ENCODE data around the gene RAD51C.
"Not testable (repeated sequence)": the region's sequence is repeated elsewhere in the genome, so short reads cannot be mapped to it uniquely, and the experiment has no call there.

Gene RAD51C

GRCh38 chr17:58692239-58693055 is at the start of gene RAD51C:
TSS of gene RAD51C (plus strand) at chr17:58692602. CDS start at chr17:58692644, 42 bp downstream.
- peak; percentile 85 for DNase-seq (ENCODE audit: low spot score)

GRCh38 chr17:58643147-58643546 is 49.3 kb upstream of the RAD51C start:
- DNase-seq (ENCODE audit: low spot score): no peak

GRCh38 chr17:58648236-58648635 is 44.2 kb upstream of the RAD51C start:
- no peak for DNase-seq (ENCODE audit: low spot score)

GRCh38 chr17:58657962-58658803 is 34.2 kb upstream of the RAD51C start:
- DNase-seq (ENCODE audit: low spot score): not testable (repeated sequence)

- peak; percentile 91 for DNase-seq (ENCODE audit: low spot score)
Measured at GRCh38 chr17:58658804-58659713, 33.3 kb upstream of the RAD51C start.

GRCh38 chr17:58659714-58660084 is 32.7 kb upstream of the RAD51C start:
- DNase-seq (ENCODE audit: low spot score): not testable (repeated sequence)

GRCh38 chr17:58660621-58661020 is 31.8 kb upstream of the RAD51C start:
- DNase-seq (ENCODE audit: low spot score): no peak

- no peak for DNase-seq (ENCODE audit: low spot score)
Measured at GRCh38 chr17:58661499-58661898, 30.9 kb upstream of the RAD51C start.

- no peak for DNase-seq (ENCODE audit: low spot score)
Measured at GRCh38 chr17:58664302-58664701, 28.1 kb upstream of the RAD51C start.

- no peak for DNase-seq (ENCODE audit: low spot score)
Measured at GRCh38 chr17:58665946-58666857, 26.2 kb upstream of the RAD51C start.

- peak; percentile 74 for DNase-seq (ENCODE audit: low spot score)
Measured at GRCh38 chr17:58666858-58667267, 25.5 kb upstream of the RAD51C start.

GRCh38 chr17:58667934-58668597 is 24.3 kb upstream of the RAD51C start:
- no peak for DNase-seq (ENCODE audit: low spot score)

- no peak for DNase-seq (ENCODE audit: low spot score)
Measured at GRCh38 chr17:58668598-58668935, 23.8 kb upstream of the RAD51C start.

- no peak for DNase-seq (ENCODE audit: low spot score)
Measured at GRCh38 chr17:58669853-58670252, 22.5 kb upstream of the RAD51C start.

GRCh38 chr17:58671969-58672368 is 20.4 kb upstream of the RAD51C start:
- DNase-seq (ENCODE audit: low spot score): no peak

GRCh38 chr17:58677194-58677880 is 15.1 kb upstream of the RAD51C start:
- no peak for DNase-seq (ENCODE audit: low spot score)

GRCh38 chr17:58678287-58678686 is 14.1 kb upstream of the RAD51C start:
- not testable (repeated sequence) for DNase-seq (ENCODE audit: low spot score)

- no peak for DNase-seq (ENCODE audit: low spot score)
Measured at GRCh38 chr17:58679263-58680037, 13.0 kb upstream of the RAD51C start.

- no peak for DNase-seq (ENCODE audit: low spot score)
Measured at GRCh38 chr17:58680038-58680369, 12.4 kb upstream of the RAD51C start.

Measured in Ammon's horn (tissue), 1 donor.